HCT116 (cell line): ENCODE results near the gene ZNF274.

Source experiments
- CBX3 ChIP-seq: IDR thresholded peaks from 2 replicates; pipeline ENCODE4 v1.6.1; 2012; ENCODE audit warnings: low read depth
- EZH2phosphoT487 ChIP-seq: fragments of 200-600 bp; IDR thresholded peaks from 2 replicates; pipeline ENCODE4 v1.6.1; 2018; ENCODE audit warnings: antibody characterized with exemption, borderline replicate concordance
- FOSL1 ChIP-seq: IDR thresholded peaks from 2 replicates; pipeline ENCODE4 v1.6.1; 2012; ENCODE audit warnings: low read depth
- RAD21 ChIP-seq: IDR thresholded peaks from 2 replicates; pipeline ENCODE4 v1.6.1; 2012; ENCODE audit warnings: low read depth, mild to moderate bottlenecking
- SIN3A ChIP-seq: IDR thresholded peaks from 2 replicates; pipeline ENCODE4 v1.6.1; 2012; ENCODE audit warnings: low read depth
- SP1 ChIP-seq: IDR thresholded peaks from 2 replicates; pipeline ENCODE4 v1.6.1; 2012; ENCODE audit warnings: low read depth
- ZNF274 ChIP-seq: fragments of 200-500 bp; sonication (Bioruptor generic); IDR thresholded peaks from 2 replicates; pipeline ENCODE4 v1.6.1; 2014; ENCODE audit warnings: mild to moderate bottlenecking, low read depth, low read length, inconsistent platforms
- TF ChIP-seq, protein P1 (sequence below), 3 experiments: fragments of 200-600 bp in 1 of 3; sonication (generic) in 1 of 3; IDR thresholded peaks in 2 of 3; conservative IDR thresholded peaks in 1 of 3; 2 replicates each; pipeline ENCODE4 v1.5.1; 2012 to 2017; ENCODE audit warnings: low read depth in 2 of 3, low read length in 2 of 3, antibody characterized with exemption in 1 of 3, borderline replicate concordance in 1 of 3, control low read depth in 1 of 3, mild to moderate bottlenecking in 1 of 3, mixed read lengths in 1 of 3, mixed run types in 1 of 3, moderate library complexity in 1 of 3; ENCODE audit not compliant: insufficient read depth in 1 of 3
- TF ChIP-seq, protein P2 (sequence below): IDR thresholded peaks from 2 replicates; pipeline ENCODE4 v1.6.1; 2012; ENCODE audit warnings: low read depth
- TF ChIP-seq, protein P3 (sequence below): IDR thresholded peaks from 2 replicates; pipeline ENCODE4 v1.6.1; 2012

GRCh38 chr19:58183817-58184215 is 955 bp downstream of the ZNF274 start:
- TF ChIP-seq, protein P1, sequence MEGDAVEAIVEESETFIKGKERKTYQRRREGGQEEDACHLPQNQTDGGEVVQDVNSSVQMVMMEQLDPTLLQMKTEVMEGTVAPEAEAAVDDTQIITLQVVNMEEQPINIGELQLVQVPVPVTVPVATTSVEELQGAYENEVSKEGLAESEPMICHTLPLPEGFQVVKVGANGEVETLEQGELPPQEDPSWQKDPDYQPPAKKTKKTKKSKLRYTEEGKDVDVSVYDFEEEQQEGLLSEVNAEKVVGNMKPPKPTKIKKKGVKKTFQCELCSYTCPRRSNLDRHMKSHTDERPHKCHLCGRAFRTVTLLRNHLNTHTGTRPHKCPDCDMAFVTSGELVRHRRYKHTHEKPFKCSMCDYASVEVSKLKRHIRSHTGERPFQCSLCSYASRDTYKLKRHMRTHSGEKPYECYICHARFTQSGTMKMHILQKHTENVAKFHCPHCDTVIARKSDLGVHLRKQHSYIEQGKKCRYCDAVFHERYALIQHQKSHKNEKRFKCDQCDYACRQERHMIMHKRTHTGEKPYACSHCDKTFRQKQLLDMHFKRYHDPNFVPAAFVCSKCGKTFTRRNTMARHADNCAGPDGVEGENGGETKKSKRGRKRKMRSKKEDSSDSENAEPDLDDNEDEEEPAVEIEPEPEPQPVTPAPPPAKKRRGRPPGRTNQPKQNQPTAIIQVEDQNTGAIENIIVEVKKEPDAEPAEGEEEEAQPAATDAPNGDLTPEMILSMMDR (IDR thresholded peaks at IDR 0.05 in 2 of 3, conservative IDR thresholded peaks at IDR 0.05 in 1 of 3; ENCODE audit: borderline replicate concordance in 1 of 3, insufficient read depth in 1 of 3, low read depth in 2 of 3, low read length in 2 of 3): no peak
- TF ChIP-seq CBX3 (no peak), ZNF274 (no peak), SP1 (no peak), SIN3A (no peak), FOSL1 (no peak), EZH2phosphoT487 (no peak), RAD21 (no peak)
- TF ChIP-seq, protein P2, sequence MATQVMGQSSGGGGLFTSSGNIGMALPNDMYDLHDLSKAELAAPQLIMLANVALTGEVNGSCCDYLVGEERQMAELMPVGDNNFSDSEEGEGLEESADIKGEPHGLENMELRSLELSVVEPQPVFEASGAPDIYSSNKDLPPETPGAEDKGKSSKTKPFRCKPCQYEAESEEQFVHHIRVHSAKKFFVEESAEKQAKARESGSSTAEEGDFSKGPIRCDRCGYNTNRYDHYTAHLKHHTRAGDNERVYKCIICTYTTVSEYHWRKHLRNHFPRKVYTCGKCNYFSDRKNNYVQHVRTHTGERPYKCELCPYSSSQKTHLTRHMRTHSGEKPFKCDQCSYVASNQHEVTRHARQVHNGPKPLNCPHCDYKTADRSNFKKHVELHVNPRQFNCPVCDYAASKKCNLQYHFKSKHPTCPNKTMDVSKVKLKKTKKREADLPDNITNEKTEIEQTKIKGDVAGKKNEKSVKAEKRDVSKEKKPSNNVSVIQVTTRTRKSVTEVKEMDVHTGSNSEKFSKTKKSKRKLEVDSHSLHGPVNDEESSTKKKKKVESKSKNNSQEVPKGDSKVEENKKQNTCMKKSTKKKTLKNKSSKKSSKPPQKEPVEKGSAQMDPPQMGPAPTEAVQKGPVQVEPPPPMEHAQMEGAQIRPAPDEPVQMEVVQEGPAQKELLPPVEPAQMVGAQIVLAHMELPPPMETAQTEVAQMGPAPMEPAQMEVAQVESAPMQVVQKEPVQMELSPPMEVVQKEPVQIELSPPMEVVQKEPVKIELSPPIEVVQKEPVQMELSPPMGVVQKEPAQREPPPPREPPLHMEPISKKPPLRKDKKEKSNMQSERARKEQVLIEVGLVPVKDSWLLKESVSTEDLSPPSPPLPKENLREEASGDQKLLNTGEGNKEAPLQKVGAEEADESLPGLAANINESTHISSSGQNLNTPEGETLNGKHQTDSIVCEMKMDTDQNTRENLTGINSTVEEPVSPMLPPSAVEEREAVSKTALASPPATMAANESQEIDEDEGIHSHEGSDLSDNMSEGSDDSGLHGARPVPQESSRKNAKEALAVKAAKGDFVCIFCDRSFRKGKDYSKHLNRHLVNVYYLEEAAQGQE: no peak
- TF ChIP-seq, protein P3, sequence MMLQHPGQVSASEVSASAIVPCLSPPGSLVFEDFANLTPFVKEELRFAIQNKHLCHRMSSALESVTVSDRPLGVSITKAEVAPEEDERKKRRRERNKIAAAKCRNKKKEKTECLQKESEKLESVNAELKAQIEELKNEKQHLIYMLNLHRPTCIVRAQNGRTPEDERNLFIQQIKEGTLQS: no peak
